GM19324 (cell line): Measurements from ENCODE around the gene FAM186B.

Experiments
- ATAC-seq: cut with Tn5 transposase; IDR thresholded peaks from one replicate; pipeline ENCODE4 v1.9.1; 2021; ENCODE audit warnings: mild to moderate bottlenecking, moderate library complexity; ENCODE audit not compliant: unreplicated experiment, low FRiP score

FAM186B gene

GRCh38 chr12:49555631-49556390, 49.6 kb downstream of the FAM186B start:
- ATAC-seq, result no peak

GRCh38 chr12:49554266-49554665, 51.2 kb downstream of the FAM186B start:
- no peak for ATAC-seq

GRCh38 chr12:49553512-49554088, 51.8 kb downstream of the FAM186B start:
- no peak for ATAC-seq

- no peak for ATAC-seq
Measured at GRCh38 chr12:49552899-49553298, 52.5 kb downstream of the FAM186B start.

- no peak for ATAC-seq
Measured at GRCh38 chr12:49552425-49552824, 53.0 kb downstream of the FAM186B start.

GRCh38 chr12:49552014-49552413, 53.4 kb downstream of the FAM186B start:
- ATAC-seq, result no peak

- ATAC-seq, result no peak
Measured at GRCh38 chr12:49550693-49551252, 54.7 kb downstream of the FAM186B start.

- no peak for ATAC-seq
Measured at GRCh38 chr12:49549735-49550692, 55.4 kb downstream of the FAM186B start.

- no peak for ATAC-seq
Measured at GRCh38 chr12:49548822-49549648, 56.4 kb downstream of the FAM186B start.

GRCh38 chr12:49548481-49548821, 57.0 kb downstream of the FAM186B start:
- no peak for ATAC-seq

- ATAC-seq, result no peak
Measured at GRCh38 chr12:49547090-49547690, 58.2 kb downstream of the FAM186B start.

- ATAC-seq, result no peak
Measured at GRCh38 chr12:49546481-49546880, 59.0 kb downstream of the FAM186B start.

- no peak for ATAC-seq
Measured at GRCh38 chr12:49545815-49546214, 59.6 kb downstream of the FAM186B start.

GRCh38 chr12:49543914-49544815, 61.3 kb downstream of the FAM186B start:
- ATAC-seq, result no peak

- ATAC-seq, result no peak
Measured at GRCh38 chr12:49543221-49543913, 62.1 kb downstream of the FAM186B start.

GRCh38 chr12:49542592-49543160, 62.8 kb downstream of the FAM186B start:
- no peak for ATAC-seq

- ATAC-seq, result no peak
Measured at GRCh38 chr12:49541911-49542505, 63.4 kb downstream of the FAM186B start.
